Uterus (tissue), 2 donors: ENCODE results near the gene ECSIT.

Experiments used
- CTCF ChIP-seq, 4 experiments: fragments of 200-600 bp in 2 of 4; fragments of 450-650 bp in 2 of 4; sonication (generic) in 2 of 4; IDR thresholded peaks; one replicate each; pipeline ENCODE4 v1.5.1; 2016 to 2019; ENCODE audit warnings: antibody characterized with exemption in 4 of 4, mild to moderate bottlenecking in 2 of 4, moderate library complexity in 1 of 4
- POLR2A ChIP-seq, 2 donors: fragments of 450-650 bp; IDR thresholded peaks; one replicate each; pipeline ENCODE4 v1.6.1; 2016; ENCODE audit warnings: antibody characterized with exemption in 2 of 2, mild to moderate bottlenecking in 1 of 2, moderate library complexity in 1 of 2

- TF ChIP-seq CTCF (IDR thresholded peaks at IDR 0.05) (peak in 3 of 4 experiments; percentile 33 to 39 (median 37)), POLR2A (IDR thresholded peaks at IDR 0.05) (peak in 1 of 2 donors; percentile 47)
Observed at GRCh38 chr19:11551603-11552235, 22.8 kb upstream of the ECSIT start.
